Inflammatory macrophage treated with lipopolysaccharide for 4 hours (primary cell): Measurements from ENCODE around the gene KIRREL3.
A peak's percentile ranks its signal among the peaks of the same experiment; 100 is the strongest.

Source experiments
- DNase-seq: peaks from one replicate; pipeline ENCODE4 v3.0.0-alpha.2; 2020

Gene KIRREL3

GRCh38 chr11:126700768-126701519 lies 299.6 kb downstream of the KIRREL3 start:
- DNase-seq = no peak

- no peak for DNase-seq
Observed at GRCh38 chr11:126698576-126698975, 302.0 kb downstream of the KIRREL3 start.

- DNase-seq = no peak
Observed at GRCh38 chr11:126697936-126698335, 302.6 kb downstream of the KIRREL3 start.

DNA sequence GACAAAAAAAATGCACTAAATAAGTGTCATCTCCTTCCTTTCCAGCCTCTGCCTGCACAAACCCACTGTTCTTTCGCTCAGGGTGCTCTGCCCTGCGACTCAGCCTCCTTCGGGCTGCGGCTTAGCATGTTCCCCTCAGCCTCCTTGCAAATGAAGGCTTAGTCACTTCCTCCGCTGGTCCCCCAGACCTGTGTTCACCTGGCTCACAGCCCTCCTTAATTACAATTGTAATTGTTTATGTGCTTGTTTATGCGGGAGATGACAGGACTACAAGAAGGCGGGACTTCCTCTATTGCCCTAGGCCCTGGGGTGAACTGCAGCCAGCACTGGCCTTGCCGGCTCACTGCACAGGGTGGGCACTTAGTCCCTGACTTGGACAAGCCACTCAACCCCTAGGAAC lies 303.6 kb downstream of the KIRREL3 start:
- no peak for DNase-seq

DNA sequence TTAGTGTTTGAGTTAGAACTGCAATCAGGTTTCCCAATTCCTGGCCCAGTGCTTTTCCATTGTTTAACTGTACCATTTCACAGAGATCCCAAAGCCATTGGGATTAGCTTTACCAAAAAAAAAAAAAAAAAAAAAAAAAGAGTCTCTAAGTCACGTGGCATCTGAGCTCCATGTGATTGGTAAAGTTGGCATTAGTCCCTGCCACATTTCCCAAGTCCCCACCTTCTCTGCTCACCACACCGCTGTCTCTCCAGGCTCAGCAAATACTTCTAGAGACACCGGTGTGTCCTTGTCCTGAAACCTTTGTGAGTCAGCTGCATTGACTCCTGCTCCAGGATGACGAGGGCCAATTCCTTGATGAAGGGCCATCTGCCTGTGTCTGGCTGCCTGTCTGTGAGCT lies 305.3 kb downstream of the KIRREL3 start:
- DNase-seq = no peak

GRCh38 chr11:126694065-126694625 lies 306.4 kb downstream of the KIRREL3 start:
- no peak for DNase-seq

DNA sequence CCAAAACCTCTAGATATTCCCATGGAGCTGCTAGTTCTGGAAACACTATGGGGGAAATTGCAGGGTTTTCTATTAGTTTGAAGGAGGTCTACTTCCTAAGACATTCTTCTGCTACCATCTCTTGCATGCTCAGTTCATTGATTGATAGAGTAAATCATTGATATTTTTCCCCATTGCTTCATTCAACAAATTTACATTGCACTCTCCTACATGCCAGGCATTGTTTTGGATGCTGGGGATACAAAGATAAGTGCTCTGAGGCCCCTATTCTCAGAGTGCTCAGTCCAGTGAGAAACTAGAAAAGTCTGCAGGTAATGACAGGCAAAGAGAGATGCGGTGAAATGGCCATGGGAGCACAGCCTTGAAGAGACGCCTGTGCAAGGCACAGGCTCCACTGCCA lies 313.1 kb downstream of the KIRREL3 start:
- DNase-seq = no peak

DNA sequence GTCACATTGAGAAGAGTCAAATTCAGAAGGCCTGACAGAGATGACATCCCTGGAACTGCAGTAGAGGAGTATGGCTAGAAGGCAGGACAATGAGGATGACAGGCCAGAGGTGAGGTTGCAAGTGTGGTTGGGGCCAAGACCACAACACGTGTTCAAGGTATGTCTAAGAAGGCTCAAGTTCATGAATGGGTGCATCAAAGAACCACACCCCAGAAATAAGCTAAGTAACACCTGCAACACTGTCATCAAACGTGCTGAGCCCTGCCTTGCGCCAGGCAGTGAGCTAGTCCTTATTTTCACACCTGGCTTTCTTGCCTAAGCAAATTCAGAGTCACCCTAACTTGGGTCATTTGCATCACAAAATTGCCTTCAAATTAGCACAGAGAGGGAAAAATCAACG lies 313.6 kb downstream of the KIRREL3 start:
- DNase-seq = no peak

DNA sequence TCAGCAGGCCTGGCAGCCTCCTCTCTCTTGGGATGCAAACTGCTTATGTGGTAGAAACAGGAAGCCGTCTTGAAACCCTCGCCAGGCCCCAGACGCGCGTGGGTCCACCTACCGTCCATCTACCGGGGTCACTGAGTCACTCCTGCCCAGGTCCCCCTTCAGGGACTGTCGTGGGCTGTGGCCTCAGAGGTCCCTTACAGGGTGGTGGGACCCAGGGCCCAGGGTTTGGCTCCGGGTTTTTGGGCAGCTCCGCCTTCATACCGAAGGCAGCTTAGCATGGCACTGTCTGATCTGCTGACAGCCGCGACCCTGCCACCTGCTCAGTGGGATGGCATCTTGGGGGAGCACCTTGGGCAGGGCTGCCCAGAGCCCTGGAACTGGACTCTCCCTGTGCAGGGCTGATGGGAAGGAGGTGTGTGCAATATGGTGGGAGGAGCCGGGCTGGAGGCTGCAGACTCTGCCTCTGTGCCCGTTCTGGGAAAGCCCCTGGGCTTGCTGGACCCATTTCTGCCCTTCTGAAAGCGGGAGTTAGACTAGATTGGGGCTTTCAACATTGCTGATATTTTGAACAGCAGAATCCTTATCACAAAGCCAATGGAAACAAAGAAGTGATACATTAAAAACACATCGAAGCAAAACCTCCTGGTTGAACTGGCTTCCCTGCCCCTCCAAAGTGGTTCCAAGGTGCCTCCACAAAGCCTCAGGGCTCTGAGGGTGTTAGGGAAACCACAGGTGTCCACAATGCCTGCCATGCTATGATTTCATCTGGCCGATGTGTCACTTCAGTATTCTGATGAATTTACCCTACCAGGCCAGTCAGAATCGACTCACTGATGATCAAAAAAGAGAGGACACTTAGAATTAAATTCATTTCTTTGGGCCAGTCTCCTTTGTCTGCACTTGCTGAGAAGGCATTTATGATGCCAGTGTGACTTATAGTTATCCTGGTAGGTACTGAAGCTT lies 316.5 kb downstream of the KIRREL3 start:
- DNase-seq = no peak

GRCh38 chr11:126682590-126682989 lies 318.0 kb downstream of the KIRREL3 start:
- DNase-seq = no peak

DNA sequence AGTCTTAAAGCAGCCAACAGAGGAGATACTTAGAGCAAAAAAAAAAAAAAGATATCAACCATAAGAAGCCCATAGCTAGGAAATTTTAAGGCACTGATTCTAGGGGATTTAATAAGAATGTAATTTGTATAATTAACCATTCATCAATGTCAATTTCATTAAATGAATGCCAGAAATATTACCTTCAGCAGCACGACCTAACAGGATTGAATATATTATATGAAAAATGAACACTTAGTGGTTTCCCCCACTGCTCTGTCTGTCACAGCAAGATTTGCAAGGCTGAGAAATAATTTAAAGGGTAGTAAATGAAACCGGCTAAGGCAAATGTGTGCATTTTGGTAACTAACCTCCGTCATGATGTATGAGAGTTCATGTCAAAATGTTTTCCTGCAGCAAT lies 319.9 kb downstream of the KIRREL3 start:
- no peak for DNase-seq

DNA sequence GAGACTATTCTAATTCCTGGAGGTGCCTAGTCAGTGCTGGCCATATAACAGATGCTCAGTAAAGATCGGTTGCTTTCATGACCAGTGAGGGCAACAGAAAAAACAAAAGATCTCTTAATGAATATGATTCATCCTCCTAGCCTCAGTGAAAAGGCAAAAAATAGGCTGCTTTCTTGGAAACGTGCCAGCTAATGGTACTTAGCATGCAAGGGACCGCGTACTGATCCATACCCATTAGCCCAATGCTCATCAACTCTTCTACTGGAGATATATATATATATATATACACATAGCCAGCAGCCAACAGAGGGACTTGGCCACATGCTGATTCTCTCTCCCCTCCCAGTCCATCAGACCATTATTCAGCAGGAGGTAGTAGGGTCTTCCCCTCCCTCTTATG lies 320.4 kb downstream of the KIRREL3 start:
- DNase-seq = no peak

DNA sequence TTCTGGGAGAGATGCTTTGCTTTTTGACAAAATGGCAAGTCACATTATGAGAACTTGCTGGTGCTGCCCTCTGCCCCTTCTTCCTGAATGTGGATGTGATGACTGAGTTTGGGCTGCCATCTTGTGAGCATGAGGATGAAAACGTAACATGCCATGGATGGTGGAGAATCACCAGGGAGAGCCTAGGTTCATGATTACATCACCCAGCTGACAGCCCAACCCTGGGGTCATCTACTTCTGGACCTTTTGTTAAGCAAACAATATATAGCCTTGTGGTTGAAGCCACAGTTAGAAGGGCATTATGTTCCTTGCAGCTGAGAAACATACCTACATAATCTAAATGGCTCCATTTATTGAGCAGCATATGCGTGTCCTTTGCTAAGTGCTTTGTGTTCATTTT lies 321.5 kb downstream of the KIRREL3 start:
- no peak for DNase-seq

GRCh38 chr11:126676536-126676935 lies 324.0 kb downstream of the KIRREL3 start:
- DNase-seq = no peak

- no peak for DNase-seq
Observed at GRCh38 chr11:126673319-126673718, 327.3 kb downstream of the KIRREL3 start.

DNA sequence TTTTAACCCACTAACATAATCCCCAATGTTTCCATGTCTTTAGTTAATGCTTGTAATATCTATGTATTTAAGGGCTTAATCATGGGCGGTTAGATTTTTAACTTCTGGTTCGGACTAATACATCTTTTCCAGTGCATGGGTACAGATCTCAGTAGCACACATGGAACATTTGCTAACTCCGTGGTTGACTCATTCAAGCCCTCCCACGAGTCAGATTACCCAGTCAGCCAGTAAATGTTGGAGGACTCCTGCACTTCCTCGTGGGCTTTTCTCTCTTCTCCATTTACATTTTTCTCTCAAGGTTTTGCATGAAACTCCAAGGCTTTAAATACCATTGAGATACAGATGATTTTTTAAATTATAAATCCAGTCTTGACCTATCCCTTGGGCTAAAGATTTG lies 331.2 kb downstream of the KIRREL3 start:
- DNase-seq = peak; percentile 15

DNA sequence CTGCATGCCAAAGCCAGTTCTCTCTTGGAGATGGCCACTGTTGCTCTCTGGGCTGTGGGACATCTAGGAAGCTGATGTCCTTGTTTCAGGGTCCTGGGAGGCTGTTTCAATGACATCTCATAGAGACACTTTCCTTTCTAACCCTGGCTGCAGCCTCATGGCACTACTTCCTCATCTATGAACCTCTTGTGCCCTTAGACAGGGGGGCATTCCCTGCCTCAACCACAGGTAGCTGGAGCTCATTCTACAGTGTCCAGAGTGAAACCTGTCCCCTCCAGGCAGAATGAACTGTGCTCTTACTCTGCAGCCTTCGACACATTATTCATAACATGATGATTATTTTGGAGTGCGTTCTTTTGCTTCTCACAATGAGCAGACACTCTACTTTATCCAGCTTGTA lies 335.9 kb downstream of the KIRREL3 start:
- DNase-seq = no peak

DNA sequence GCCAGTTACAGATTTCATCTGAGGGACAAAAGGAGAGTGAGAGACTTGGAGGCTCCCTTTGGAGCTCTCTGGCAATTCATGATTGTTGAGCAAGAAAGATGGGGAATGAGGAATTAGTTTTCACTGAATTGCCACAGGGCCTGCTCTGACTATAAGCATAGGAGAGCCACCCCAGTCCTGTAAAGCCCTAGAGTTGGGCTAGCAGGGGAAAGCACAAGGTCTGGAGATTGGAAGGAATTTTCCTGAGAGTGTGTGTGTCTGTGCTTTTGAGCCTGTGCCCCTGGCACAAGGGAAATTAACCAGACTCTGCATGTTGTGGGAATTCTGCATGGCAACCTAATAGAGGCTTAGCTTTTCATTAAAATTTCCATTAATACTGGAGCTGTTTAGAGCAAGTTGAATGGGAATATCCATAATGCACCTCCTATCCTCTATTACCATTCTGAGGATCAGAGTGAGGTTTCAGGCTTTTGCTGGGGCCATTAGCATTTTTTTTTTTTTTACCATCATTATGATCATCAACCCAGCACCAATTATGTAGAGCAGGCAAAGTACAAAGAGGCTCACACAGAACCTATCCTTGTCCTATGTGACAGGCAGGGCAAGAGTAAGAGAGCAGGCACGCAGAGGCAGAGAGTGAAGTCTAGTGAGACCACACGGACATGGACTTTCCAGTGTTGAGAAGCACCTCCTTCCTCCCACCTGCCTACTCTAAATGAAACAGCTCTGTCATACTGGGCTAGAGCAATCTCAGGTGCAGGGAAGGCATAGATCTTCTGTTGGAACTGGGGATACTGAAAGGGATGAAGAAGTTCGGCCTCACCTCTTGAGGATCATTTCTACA lies 336.6 kb downstream of the KIRREL3 start:
- DNase-seq = no peak

- DNase-seq = no peak
Observed at GRCh38 chr11:126662035-126662790, 338.4 kb downstream of the KIRREL3 start.

- no peak for DNase-seq
Observed at GRCh38 chr11:126660761-126661425, 339.7 kb downstream of the KIRREL3 start.

DNA sequence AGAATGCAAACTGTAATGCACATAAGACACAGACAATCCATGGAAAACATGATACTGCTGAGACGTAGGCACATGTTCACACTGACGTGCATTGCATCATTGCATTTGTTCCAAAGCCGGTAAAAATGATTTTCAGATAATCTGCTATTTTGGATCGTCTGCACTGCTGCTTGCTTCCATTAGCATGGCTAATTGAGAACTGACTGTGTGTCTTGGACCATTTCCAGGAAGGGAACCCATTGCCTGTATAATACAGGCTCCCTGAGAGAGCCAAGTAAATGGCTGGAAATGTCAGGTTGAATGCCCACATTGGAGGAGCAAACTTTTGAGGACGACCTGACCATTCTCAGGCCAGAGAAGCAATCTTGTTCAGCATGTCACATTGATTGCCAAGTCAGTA lies 340.2 kb downstream of the KIRREL3 start:
- no peak for DNase-seq
